Endometrial microvascular endothelial cells (primary cell): ENCODE results near the gene TMEM108. TPM values are rescaled to one million over a fixed set of nuclear protein-coding genes. Genes with fewer than 3 reads are reported as not detected.

Experiments used
- in situ Hi-C: cut with HindIII; loops from 2 replicates; pipeline ENCODE4 v1.10.0; 2017; ENCODE audit warnings: low sequenced_read_pairs, low pct_unique_long_range_greater_than_20kb; ENCODE audit errors: inconsistent ontology term
- total RNA-seq: library from RNA; depleted of rRNA; stranded (reverse); fragments of >200 nt; gene quantifications from one replicate; pipeline ENCODE4 v1.2.3, GENCODE V29; 2015; ENCODE audit errors: inconsistent ontology term

TMEM108 gene
- total RNA-seq, 1 donor from 2014 or later: not detected

DNA sequence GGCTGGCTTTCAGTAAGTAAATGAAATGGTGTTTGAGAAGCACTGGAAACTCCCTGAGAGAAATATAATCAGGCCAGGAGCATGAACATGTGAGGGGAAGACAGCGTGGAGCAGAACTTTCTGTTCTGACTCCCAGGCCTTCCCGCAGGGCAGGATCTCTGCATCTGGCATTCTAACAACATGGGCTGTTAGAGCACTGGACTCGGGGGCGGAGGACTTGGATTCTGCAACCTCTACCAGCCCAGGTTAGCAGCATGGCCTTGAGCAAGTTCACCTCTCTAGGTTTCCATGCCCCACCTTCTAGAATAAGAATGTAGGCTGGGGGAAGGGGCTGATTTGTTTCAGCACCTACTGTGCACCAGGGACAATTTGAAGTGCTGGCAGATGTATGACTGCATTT is 349.1 kb downstream of the TMEM108 start:
- in situ Hi-C loops: no loop called here

DNA sequence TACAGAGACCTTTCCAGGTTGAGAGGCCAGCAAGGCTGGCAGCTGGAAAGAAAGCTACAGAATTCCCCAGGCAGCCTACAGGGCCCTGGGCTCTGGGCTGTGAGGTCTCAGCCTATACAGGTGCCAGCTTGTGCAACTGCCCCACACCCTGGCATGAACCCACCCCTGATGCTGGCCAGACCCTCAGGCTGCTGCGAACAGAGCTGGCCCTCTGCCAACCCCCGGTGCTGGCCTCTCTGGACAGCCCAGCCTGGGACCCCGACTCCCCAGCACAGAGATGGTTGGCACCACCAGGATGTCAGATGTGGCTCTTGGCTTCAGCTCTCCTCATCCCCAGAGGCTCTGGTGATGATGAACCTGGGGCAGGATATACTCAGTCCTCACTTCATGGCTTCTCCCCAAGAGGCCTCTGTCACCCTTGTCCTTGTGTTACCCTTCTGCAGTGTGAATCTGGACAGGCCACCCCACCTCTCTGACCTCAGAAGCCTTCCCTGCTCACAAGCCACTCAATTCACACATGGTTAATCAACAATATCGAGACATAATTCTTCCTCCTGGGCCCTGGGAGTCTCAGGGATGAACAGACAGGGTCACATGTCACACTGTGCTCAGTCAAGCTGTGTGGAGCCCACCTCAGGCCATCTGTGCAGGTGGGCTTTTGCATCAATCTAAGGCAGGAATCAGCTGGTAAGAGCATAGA is 350.7 kb downstream of the TMEM108 start:
- in situ Hi-C loops: no loop called here

DNA sequence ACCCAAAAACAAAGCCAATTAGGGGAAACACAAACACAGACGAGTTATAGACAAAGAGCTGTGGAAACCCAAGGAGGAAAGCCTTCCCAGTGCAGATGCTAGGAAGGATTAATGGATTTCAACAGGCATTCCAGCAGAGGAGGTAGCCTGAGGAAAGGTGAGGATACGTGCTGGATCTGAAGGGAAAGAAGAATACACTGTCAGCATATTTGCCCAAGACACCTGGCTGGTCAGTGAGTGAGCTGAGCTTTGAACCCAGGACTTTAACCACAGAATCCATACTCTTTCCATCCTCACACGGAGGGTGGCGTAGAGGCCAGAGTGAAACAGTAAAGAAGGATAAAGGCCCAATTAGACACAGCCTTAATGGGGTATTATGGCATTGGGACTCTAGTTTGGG is 352.5 kb downstream of the TMEM108 start:
- in situ Hi-C loops: no loop called here

DNA sequence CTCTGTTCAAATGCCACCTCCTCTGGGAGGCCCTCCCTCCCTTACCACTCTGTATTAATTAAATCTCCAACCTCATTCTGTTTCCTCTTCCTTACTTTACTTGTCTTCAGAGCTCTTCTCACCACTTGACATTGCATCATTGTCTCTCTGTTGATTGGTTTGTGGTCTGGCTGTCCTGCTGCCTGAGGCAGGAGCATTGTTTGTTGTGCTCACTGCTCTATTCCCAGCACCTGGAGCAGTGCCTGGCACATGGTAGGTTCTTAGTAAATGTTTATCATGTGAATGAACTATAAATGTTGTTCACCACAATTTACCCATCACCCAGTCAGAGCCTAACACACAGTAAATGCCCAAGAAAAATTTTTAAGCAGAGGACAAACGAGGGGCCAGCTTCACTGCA is 355.0 kb downstream of the TMEM108 start:
- in situ Hi-C loops: no loop called here

DNA sequence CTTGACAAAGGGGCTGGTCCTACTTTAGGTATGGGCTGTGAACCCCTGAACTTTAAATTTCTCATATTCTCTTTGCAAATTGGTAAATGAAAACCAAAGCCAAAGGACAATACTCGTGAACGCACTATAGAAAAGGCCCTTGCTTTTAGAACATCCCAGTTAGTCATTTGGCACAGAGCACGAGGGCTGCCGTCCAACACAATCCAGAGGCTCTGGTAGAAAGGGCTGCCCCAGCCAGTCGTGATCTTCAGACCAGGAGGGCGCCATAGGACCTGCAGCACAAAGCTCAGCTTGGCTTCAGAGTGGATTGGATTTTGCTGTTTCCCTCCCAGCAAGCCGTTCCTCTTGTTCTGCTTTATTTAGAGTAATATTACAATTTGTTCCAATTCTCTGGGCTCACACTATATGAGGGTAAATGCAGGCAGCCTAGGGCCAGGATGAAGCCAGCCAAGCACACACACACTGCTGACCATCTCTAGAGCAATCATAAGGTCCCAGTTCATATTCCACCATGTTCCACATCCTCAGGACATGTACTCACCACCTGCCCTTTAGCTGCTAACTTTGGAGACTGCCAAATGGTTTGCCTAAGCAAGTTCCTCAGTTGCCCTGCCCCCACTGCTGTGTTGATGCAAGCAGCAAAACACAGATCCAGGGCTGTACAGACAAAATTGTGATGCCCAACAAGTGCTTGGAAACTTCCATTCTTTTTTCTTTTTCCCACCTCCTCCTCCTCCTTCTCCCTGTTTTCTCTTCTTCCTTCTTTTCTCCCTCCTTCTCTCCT is 355.7 kb downstream of the TMEM108 start:
- in situ Hi-C loops: no loop called here

DNA sequence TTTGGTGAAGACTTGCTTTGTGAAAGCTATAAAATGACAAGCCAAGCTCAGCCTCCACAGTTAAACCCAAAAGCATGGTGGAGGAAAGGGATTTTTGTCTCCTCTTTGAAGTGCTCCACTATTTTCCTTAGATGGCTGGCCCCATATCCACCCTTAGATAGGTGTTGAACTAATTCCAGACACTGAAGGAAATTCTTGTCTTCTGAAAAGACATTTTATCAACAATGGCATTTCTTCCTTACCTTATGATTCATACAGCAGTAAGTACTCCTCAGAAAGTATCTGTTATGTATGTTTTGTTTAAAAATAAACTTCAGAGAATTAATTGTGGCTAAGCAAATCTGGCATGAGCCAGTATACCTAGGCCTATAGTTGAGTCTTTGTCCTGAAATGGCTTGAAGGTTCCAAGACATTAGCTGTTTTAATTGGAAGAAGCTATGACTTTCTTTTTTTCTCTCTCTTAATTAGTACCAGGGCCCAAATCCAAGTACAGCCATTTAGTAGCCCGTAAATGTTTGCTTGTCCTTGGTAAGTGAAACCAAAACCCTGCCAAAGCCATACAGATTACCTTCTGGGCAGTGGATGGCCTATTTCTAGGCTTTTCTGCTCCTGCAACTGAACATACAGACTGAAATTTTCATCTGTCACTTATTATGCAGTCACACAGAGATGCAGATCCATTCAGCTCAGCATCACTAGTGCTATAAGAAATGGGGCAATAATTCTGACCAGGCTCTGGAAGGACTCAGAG is 356.5 kb downstream of the TMEM108 start:
- in situ Hi-C loops: no loop called here

DNA sequence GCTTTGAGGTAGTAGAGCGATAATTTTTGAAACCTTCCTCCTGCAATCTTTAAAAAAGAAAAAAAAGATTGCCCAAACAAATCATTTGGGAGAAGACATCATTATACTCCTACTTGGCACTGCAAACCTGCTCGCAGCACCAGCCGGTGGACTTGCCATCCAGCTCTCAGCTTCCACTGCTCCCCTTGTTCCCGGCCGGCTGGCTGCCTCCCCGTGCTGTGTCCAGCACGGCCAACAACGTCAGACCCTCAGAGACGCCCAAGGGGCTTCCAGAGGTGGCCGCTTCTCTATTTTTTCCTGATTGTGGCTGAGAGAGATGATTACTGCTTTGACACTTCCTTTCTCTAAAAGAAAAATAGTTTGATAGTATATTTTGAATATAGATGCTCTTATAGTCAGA is 358.7 kb downstream of the TMEM108 start:
- in situ Hi-C loops: no loop called here

DNA sequence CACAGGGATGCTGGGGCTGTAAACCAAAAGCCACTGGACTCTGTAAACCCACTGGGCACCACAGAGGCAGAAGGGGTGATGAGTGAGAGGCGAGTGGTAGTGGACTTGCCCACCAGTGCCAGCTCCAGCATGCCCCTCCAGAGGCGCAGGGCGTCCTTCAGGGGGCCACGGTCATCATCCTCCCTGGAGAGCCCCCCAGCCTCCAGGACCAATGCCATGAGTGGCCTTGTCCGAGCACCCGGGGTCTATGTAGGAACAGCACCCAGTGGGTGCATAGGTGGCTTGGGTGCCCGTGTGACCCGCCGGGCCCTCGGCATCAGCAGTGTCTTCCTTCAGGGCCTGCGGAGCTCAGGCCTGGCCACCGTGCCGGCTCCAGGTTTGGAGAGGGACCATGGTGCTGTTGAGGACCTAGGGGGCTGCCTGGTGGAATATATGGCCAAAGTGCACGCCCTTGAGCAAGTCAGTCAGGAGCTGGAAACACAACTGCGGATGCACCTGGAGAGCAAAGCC is 361.9 kb downstream of the TMEM108 start, which contains the start of gene BFSP2:
Gene BFSP2 (plus strand): TSS at position 51 of the 510 bp plus-strand sequence. CDS start 28 bp downstream, at position 79.
- in situ Hi-C loops: no loop called here

DNA sequence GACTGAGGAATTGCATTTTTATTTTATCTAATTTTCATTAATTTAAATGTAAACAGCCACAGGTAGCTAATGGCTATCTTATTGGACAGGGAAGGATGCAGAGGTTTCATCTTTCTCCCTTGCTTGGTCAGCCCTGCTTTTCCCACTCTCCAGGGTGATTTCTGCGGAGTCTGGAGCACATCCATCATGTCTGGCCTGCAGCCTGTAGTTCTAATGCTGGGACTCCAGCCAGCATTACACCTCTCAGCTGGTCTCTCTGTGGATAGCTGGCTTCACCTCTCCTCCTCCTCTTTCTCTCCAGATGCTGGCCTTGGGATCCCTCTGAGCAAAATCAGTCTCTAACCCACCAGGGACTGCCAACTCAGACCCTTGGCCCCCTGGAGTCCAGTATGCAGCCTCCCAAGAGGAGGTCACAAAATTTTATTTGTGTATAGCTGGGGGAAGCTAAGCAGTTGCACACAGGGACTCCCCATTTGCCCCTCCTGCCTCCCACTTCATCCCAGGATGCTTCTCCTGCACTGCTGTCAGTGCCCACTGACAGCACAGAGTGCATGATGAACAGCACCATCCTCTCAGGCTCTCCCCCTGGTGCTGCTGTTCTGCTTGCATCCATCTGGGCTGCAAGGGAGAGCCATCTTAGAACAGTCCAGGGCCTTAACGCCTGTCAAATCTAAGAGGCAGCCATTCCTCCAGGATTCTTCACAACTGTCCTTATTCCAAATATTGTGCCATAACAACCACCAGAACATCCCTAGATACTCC is 363.4 kb downstream of the TMEM108 start:
- in situ Hi-C loops: no loop called here

DNA sequence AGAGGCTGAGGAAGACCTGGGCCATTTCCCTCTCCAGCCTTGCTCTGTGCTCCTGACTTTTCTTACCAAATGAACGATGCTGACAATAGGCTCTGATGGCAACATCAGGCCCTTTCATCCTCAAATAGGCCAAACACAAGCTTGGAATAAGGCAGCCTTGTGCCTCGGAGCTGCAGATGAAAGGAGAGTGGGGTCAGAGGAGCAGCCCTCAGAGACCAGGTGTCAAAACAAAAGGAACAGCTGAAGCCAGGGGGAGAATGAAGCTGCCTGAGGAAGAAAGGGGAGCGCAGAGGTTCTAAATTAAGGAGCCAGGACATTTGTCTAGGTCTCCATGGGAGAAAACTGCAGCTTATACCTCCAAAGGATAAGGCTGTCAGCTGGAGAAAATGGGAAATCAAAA is 366.7 kb downstream of the TMEM108 start:
- in situ Hi-C loops: no loop called here

DNA sequence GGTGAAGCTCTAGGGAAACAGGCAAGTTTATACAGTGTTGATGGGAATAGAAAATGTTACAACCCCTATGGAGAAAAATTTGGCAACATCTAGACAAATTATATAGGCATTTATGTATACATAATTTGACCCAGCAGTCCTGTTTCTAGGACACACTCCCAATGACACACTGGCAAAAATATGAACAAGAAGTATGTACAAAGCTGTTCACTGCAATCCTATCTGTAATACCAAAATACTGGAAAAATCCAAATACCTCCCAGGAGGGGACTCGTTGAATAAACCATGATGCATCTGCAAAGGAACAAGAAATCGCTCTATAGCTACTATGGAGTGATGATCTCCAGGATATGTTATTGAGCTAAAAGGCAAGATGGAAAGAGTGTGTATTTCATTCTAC is 370.2 kb downstream of the TMEM108 start:
- in situ Hi-C loops: no loop called here

DNA sequence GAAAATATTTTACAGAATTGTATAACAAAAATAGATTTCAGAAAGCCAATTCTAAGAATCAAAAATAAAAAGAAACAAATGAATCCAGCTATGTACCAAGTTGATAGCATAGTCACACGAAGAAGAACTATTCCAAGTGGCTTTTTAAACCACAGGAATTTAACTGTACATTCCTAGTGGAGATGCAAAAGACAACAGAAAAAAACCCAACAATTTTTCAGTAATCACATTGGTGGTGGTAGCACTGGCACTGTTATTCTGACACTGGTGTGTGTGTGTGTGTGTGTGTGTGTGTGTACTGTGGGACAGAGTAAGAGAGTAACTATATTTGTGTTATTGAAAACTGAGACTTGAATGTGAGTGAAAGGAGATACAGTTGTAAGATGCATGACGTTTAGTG is 370.8 kb downstream of the TMEM108 start:
- in situ Hi-C loops: no loop called here

DNA sequence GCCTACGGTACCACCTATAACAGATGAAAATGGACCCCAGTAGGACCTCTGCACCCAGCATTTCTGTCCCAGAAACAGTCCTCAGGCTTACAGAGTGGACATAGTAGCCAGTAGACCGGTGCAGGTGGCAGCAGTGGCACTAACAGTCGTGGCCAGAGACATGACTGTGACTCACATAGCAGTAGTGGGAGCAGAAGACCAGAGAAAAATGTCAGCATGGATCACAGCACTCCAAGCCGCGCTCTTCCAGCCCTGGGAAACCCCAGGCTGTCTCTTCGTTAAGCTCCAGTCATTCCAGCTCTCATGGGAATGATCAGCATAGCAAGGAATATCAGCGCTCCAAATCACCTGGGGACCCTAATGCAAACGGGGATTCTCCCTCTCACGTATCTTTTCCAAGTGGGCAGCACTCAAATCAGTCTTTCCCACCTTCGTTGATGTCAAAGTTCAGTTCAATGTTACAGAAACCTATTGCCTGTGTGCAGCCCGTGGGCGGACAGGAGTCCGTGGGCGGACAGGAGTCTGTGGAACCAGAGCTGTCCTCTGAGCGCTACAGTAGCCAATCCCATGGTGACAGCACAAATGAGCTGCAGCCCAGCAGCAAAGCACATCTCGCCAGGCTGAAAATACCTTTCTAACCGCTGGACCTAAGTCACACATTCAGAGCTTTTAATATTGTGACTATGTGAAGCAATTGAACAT is 372.2 kb downstream of the TMEM108 start:
- in situ Hi-C loops: no loop called here

DNA sequence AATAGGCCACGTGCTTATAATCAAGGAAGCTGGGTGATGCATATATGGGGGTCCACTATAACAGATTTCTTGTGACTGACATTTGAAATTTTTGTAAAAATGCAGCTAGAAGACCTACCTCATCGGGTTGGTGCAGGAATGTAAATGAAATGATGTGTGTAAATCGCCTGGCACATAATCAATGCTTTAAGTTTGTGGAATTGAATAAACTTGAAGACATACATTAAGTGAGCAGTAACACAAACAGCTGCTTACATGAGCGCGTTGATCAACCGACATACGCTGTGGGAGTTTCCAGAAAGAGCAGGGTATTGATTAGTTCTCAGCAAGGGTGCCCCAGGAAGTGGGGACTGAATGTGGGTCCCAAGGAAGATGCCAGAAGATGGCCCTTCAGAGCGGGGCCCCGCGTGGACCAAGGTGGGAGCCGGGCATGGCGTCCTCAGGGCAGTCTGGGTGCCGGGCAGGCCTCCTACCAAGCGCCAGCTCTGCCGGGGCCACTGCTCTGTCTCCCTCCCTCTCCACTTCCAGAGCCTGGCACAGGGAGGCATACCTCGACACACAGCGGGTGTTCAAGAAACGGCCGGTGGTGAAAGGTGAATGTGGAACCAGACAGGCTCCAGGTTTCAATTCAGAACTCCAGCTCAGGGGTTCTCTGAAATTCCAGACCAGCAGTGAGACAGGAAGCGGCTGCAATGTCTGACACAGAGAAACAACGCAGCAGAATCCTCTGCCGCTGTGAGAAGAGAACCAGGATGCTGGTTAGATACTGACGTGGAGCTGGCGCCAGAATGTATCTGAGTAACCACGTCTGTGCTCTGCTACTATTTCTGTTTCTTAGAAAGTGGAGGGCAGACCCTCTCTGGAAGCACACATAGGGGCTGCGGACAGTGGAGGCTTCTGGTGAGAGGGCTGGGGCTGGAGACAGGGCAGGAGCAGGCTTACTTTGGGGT is 374.3 kb downstream of the TMEM108 start:
- in situ Hi-C loops: no loop called here

DNA sequence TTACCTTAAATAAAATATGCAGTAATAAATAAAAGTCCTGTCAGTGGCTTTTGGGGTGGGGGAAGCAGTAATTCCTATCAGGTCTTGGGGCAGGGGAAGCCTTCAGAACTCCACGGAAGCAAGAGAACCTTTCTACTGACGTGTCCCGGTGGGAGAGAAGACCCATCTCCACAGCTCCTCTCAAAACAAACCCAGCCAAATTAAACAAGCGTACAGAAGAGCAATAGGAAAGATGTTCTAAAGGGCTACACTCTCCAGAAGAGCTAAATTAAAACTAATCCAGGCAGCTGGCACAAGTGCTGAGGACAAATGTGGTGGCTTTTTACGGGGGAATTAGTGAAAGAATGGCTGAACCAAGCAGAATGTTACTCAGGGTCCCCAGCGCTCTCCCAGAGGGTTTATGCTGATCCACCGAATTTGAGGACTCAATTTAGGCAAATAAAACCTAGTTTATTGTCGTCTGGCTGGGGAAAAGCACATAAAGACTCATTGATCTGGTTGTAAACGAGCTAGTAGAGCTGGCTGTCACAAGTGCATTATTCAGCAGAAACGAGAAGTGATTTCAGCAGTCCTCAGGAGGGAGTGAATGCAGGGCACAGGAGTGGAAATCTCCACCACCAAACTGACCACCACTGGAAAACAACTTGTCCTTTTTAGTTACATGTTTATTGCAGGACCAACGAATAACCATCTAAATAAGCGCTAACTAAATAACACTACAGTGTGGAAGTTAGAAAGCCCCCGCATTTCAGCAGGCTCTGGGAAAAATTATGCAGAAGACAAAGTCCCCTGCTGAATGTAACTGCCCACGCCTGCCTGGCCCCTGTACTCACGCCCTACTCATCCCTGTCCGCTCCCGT is 375.2 kb downstream of the TMEM108 start:
- in situ Hi-C loops: no loop called here

DNA sequence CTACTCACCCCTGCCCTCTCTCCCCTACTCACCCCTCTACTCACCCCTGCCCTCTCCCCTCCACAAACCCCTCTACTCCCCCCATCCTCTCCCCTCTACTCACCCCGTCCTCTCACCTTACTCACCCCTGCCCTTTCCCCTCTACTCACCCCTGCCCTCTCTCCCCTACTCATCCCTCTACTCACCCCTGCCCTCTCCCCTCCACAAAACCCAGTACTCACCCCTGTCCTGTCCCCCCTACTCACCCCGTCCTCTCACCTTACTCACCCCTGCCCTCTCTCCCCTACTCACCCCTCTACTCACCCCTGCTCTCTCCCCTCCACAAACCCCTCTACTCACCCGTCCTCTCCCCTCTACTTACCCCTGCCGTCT is 375.8 kb downstream of the TMEM108 start:
- in situ Hi-C loops: no loop called here
